ENCODE data around the gene METTL1.

Gene METTL1

GRCh38 chr12:57811028-57811755 is 39.3 kb upstream of the METTL1 start:
- Histone ChIP-seq H3K9ac (ENCODE audit: low read depth, low read length) (no peak overlapping the region), H3K9me3 (ENCODE audit: insufficient read depth, low read depth, low read length) (no peaks in the 10 kb centered on the region), H3K36me3 (ENCODE audit: insufficient read depth, low read depth, low read length) (no peaks in the 10 kb centered on the region; the same call in 1 of the 2 replicates), H3K4me1 (ENCODE audit: insufficient read depth, low read length) (no peaks in the 10 kb centered on the region), H3K4me3 (ENCODE audit: low read length) (no peak overlapping the region), H3K27ac (ENCODE audit: low read length) (no peak overlapping the region), H3K27me3 (ENCODE audit: insufficient read depth, low read length) (no peaks in the 10 kb centered on the region)

- Histone ChIP-seq H3K27me3 (ENCODE audit: insufficient read depth, low read length) (no peaks in the 10 kb centered on the region), H3K9me3 (ENCODE audit: insufficient read depth, low read depth, low read length) (no peaks in the 10 kb centered on the region), H3K4me3 (ENCODE audit: low read length) (no peak overlapping the region), H3K4me1 (ENCODE audit: insufficient read depth, low read length) (no peaks in the 10 kb centered on the region), H3K9ac (ENCODE audit: low read depth, low read length) (no peak overlapping the region), H3K36me3 (ENCODE audit: insufficient read depth, low read depth, low read length) (no peaks in the 10 kb centered on the region; the same call in 1 of the 2 replicates), H3K27ac (ENCODE audit: low read length) (no peak overlapping the region)
Observed at GRCh38 chr12:57810450-57810849, 38.5 kb upstream of the METTL1 start.

GRCh38 chr12:57809425-57809824 is 37.5 kb upstream of the METTL1 start:
- no peaks in the 10 kb centered on the region; the same call in 1 of the 2 replicates for H3K36me3 ChIP-seq (ENCODE audit: insufficient read depth, low read depth, low read length)
- H3K9ac ChIP-seq (ENCODE audit: low read depth, low read length): no peak overlapping the region
- no peaks in the 10 kb centered on the region for H3K4me1 ChIP-seq (ENCODE audit: insufficient read depth, low read length)
- no peaks in the 10 kb centered on the region for H3K9me3 ChIP-seq (ENCODE audit: insufficient read depth, low read depth, low read length)
- no peak overlapping the region for H3K27ac ChIP-seq (ENCODE audit: low read length)
- H3K4me3 ChIP-seq (ENCODE audit: low read length): no peak overlapping the region
- no peaks in the 10 kb centered on the region for H3K27me3 ChIP-seq (ENCODE audit: insufficient read depth, low read length)

- H3K9me3 ChIP-seq (ENCODE audit: insufficient read depth, low read depth, low read length): no peaks in the 10 kb centered on the region
- H3K4me3 ChIP-seq (ENCODE audit: low read length): no peak overlapping the region
- no peak overlapping the region for H3K27ac ChIP-seq (ENCODE audit: low read length)
- H3K9ac ChIP-seq (ENCODE audit: low read depth, low read length): no peak overlapping the region
- no peaks in the 10 kb centered on the region for H3K4me1 ChIP-seq (ENCODE audit: insufficient read depth, low read length)
- peaks cover 4% of the 10 kb centered on the region; the same call in 1 of the 2 replicates for H3K36me3 ChIP-seq (ENCODE audit: insufficient read depth, low read depth, low read length)
- H3K27me3 ChIP-seq (ENCODE audit: insufficient read depth, low read length): no peaks in the 10 kb centered on the region
Observed at GRCh38 chr12:57808351-57808750, 36.4 kb upstream of the METTL1 start.

- H3K36me3 ChIP-seq (ENCODE audit: insufficient read depth, low read depth, low read length): peaks cover 4% of the 10 kb centered on the region; the same call in 1 of the 2 replicates
- no peaks in the 10 kb centered on the region for H3K9me3 ChIP-seq (ENCODE audit: insufficient read depth, low read depth, low read length)
- H3K27me3 ChIP-seq (ENCODE audit: insufficient read depth, low read length): no peaks in the 10 kb centered on the region
- no peaks in the 10 kb centered on the region for H3K4me1 ChIP-seq (ENCODE audit: insufficient read depth, low read length)
- no peak overlapping the region for H3K4me3 ChIP-seq (ENCODE audit: low read length)
- H3K27ac ChIP-seq (ENCODE audit: low read length): no peak overlapping the region
- H3K9ac ChIP-seq (ENCODE audit: low read depth, low read length): no peak overlapping the region
Observed at GRCh38 chr12:57807285-57807684, 35.4 kb upstream of the METTL1 start.

- no peaks in the 10 kb centered on the region for H3K4me1 ChIP-seq (ENCODE audit: insufficient read depth, low read length)
- no peaks in the 10 kb centered on the region for H3K9me3 ChIP-seq (ENCODE audit: insufficient read depth, low read depth, low read length)
- no peak overlapping the region for H3K27ac ChIP-seq (ENCODE audit: low read length)
- H3K36me3 ChIP-seq (ENCODE audit: insufficient read depth, low read depth, low read length): peaks cover 4% of the 10 kb centered on the region; the same call in 1 of the 2 replicates
- no peaks in the 10 kb centered on the region for H3K27me3 ChIP-seq (ENCODE audit: insufficient read depth, low read length)
- H3K9ac ChIP-seq (ENCODE audit: low read depth, low read length): no peak overlapping the region
- no peak overlapping the region for H3K4me3 ChIP-seq (ENCODE audit: low read length)
Observed at GRCh38 chr12:57806677-57807076, 34.8 kb upstream of the METTL1 start.

GRCh38 chr12:57803319-57803893 is 31.5 kb upstream of the METTL1 start:
- H3K36me3 ChIP-seq (ENCODE audit: insufficient read depth, low read depth, low read length): peaks cover 14% of the 10 kb centered on the region; the same call in 1 of the 2 replicates
- H3K4me3 ChIP-seq (ENCODE audit: low read length): no peak overlapping the region
- H3K9me3 ChIP-seq (ENCODE audit: insufficient read depth, low read depth, low read length): no peaks in the 10 kb centered on the region
- no peak overlapping the region for H3K9ac ChIP-seq (ENCODE audit: low read depth, low read length)
- H3K4me1 ChIP-seq (ENCODE audit: insufficient read depth, low read length): no peaks in the 10 kb centered on the region
- H3K27ac ChIP-seq (ENCODE audit: low read length): no peak overlapping the region
- no peaks in the 10 kb centered on the region for H3K27me3 ChIP-seq (ENCODE audit: insufficient read depth, low read length)

- H3K9ac ChIP-seq (ENCODE audit: low read depth, low read length): no peak overlapping the region
- no peaks in the 10 kb centered on the region for H3K4me1 ChIP-seq (ENCODE audit: insufficient read depth, low read length)
- H3K36me3 ChIP-seq (ENCODE audit: insufficient read depth, low read depth, low read length): peaks cover 21% of the 10 kb centered on the region
- H3K9me3 ChIP-seq (ENCODE audit: insufficient read depth, low read depth, low read length): no peaks in the 10 kb centered on the region
- H3K27me3 ChIP-seq (ENCODE audit: insufficient read depth, low read length): no peaks in the 10 kb centered on the region
- H3K27ac ChIP-seq (ENCODE audit: low read length): no peak overlapping the region
- H3K4me3 ChIP-seq (ENCODE audit: low read length): no peak overlapping the region
Observed at GRCh38 chr12:57802607-57803006, 30.7 kb upstream of the METTL1 start.

- Histone ChIP-seq H3K9me3 (ENCODE audit: insufficient read depth, low read depth, low read length) (no peaks in the 10 kb centered on the region), H3K27ac (ENCODE audit: low read length) (no peak overlapping the region), H3K4me1 (ENCODE audit: insufficient read depth, low read length) (no peaks in the 10 kb centered on the region), H3K4me3 (ENCODE audit: low read length) (no peak overlapping the region), H3K36me3 (ENCODE audit: insufficient read depth, low read depth, low read length) (peaks cover 36% of the 10 kb centered on the region), H3K9ac (ENCODE audit: low read depth, low read length) (no peak overlapping the region), H3K27me3 (ENCODE audit: insufficient read depth, low read length) (no peaks in the 10 kb centered on the region)
Observed at GRCh38 chr12:57800965-57801364, 29.1 kb upstream of the METTL1 start.

GRCh38 chr12:57797933-57798332 is 26.0 kb upstream of the METTL1 start:
- no peaks in the 10 kb centered on the region for H3K4me1 ChIP-seq (ENCODE audit: insufficient read depth, low read length)
- H3K36me3 ChIP-seq (ENCODE audit: insufficient read depth, low read depth, low read length): peaks cover 57% of the 10 kb centered on the region
- no peak overlapping the region for H3K4me3 ChIP-seq (ENCODE audit: low read length)
- H3K27me3 ChIP-seq (ENCODE audit: insufficient read depth, low read length): no peaks in the 10 kb centered on the region
- no peaks in the 10 kb centered on the region for H3K9me3 ChIP-seq (ENCODE audit: insufficient read depth, low read depth, low read length)
- no peak overlapping the region for H3K9ac ChIP-seq (ENCODE audit: low read depth, low read length)
- H3K27ac ChIP-seq (ENCODE audit: low read length): no peak overlapping the region

GRCh38 chr12:57796996-57797395 is 25.1 kb upstream of the METTL1 start:
- H3K9me3 ChIP-seq (ENCODE audit: insufficient read depth, low read depth, low read length): no peaks in the 10 kb centered on the region
- no peak overlapping the region for H3K27ac ChIP-seq (ENCODE audit: low read length)
- H3K9ac ChIP-seq (ENCODE audit: low read depth, low read length): no peak overlapping the region
- H3K4me1 ChIP-seq (ENCODE audit: insufficient read depth, low read length): no peaks in the 10 kb centered on the region
- no peaks in the 10 kb centered on the region for H3K27me3 ChIP-seq (ENCODE audit: insufficient read depth, low read length)
- no peak overlapping the region for H3K4me3 ChIP-seq (ENCODE audit: low read length)
- peaks cover 66% of the 10 kb centered on the region for H3K36me3 ChIP-seq (ENCODE audit: insufficient read depth, low read depth, low read length)

GRCh38 chr12:57795354-57795753 is 23.4 kb upstream of the METTL1 start:
- no peak overlapping the region for H3K27ac ChIP-seq (ENCODE audit: low read length)

More at GRCh38 chr12:57795354-57795753, 23.4 kb upstream of the METTL1 start:
- H3K36me3 ChIP-seq (ENCODE audit: insufficient read depth, low read depth, low read length): peaks cover 77% of the 10 kb centered on the region
- H3K9me3 ChIP-seq (ENCODE audit: insufficient read depth, low read depth, low read length): no peaks in the 10 kb centered on the region
- no peak overlapping the region for H3K4me3 ChIP-seq (ENCODE audit: low read length)
- H3K4me1 ChIP-seq (ENCODE audit: insufficient read depth, low read length): no peaks in the 10 kb centered on the region
- no peaks in the 10 kb centered on the region for H3K27me3 ChIP-seq (ENCODE audit: insufficient read depth, low read length)
- no peak overlapping the region for H3K9ac ChIP-seq (ENCODE audit: low read depth, low read length)
